ENCODE data around the gene ZDHHC14. TPM values are rescaled to one million over a fixed set of nuclear protein-coding genes. Genes with fewer than 3 reads are reported as not detected.

Gene ZDHHC14
- total and polyA plus RNA-seq, 2 experiments from 2014 or later, result 7.5 to 10.1 TPM

- Histone ChIP-seq H3K36me3 (no peaks in the 10 kb centered on the region), H3K9me3 (ENCODE audit: low read depth) (no peaks in the 10 kb centered on the region), H3K4me3 (no peak overlapping the region), H3K27me3 (no peaks in the 10 kb centered on the region), H3K4me1 (ENCODE audit: low read depth) (peaks cover 12% of the 10 kb centered on the region), H3K27ac (no peak overlapping the region)
- TF ChIP-seq CTCF (IDR thresholded peaks at IDR 0.05; ENCODE audit: low read depth, low read length), result no peak
- no peak for DNase-seq (ENCODE audit: low read depth in 1 of 2, low spot score in 1 of 2)
These were observed 327.9 kb downstream of the ZDHHC14 start for GRCh38 chr6:157708933-157709332.

- Histone ChIP-seq H3K27ac (no peak overlapping the region), H3K4me1 (ENCODE audit: low read depth) (peaks cover 18% of the 10 kb centered on the region), H3K27me3 (no peaks in the 10 kb centered on the region), H3K9me3 (ENCODE audit: low read depth) (no peaks in the 10 kb centered on the region), H3K4me3 (no peak overlapping the region), H3K36me3 (no peaks in the 10 kb centered on the region)
- no peak for TF ChIP-seq CTCF (IDR thresholded peaks at IDR 0.05; ENCODE audit: low read depth, low read length)
- DNase-seq (ENCODE audit: low read depth in 1 of 2, low spot score in 1 of 2), result no peak
These were observed 328.6 kb downstream of the ZDHHC14 start for GRCh38 chr6:157709555-157709954.

- Histone ChIP-seq H3K36me3 (no peaks in the 10 kb centered on the region), H3K9me3 (ENCODE audit: low read depth) (no peaks in the 10 kb centered on the region), H3K4me3 (no peak overlapping the region), H3K27ac (no peak overlapping the region), H3K4me1 (ENCODE audit: low read depth) (peaks cover 18% of the 10 kb centered on the region), H3K27me3 (no peaks in the 10 kb centered on the region)
- no peak for TF ChIP-seq CTCF (IDR thresholded peaks at IDR 0.05; ENCODE audit: low read depth, low read length)
- peak in 1 of 2 donors; percentile 46 for DNase-seq (ENCODE audit: low read depth in 1 of 2, low spot score in 1 of 2)
These were observed 329.6 kb downstream of the ZDHHC14 start for GRCh38 chr6:157710604-157711003.

- H3K9me3 ChIP-seq (ENCODE audit: low read depth), result no peaks in the 10 kb centered on the region
- no peaks in the 10 kb centered on the region for H3K27me3 ChIP-seq
- H3K27ac ChIP-seq, result no peak overlapping the region
- H3K36me3 ChIP-seq, result no peaks in the 10 kb centered on the region
- DNase-seq (ENCODE audit: low read depth in 1 of 2, low spot score in 1 of 2), result no peak
- no peak for TF ChIP-seq CTCF (IDR thresholded peaks at IDR 0.05; ENCODE audit: low read depth, low read length)
- peaks cover 18% of the 10 kb centered on the region for H3K4me1 ChIP-seq (ENCODE audit: low read depth)
- no peak overlapping the region for H3K4me3 ChIP-seq
These were observed 330.1 kb downstream of the ZDHHC14 start for GRCh38 chr6:157711060-157711459.

GRCh38 chr6:157712585-157713295, 331.8 kb downstream of the ZDHHC14 start:
- Histone ChIP-seq H3K36me3 (no peaks in the 10 kb centered on the region), H3K27me3 (no peaks in the 10 kb centered on the region), H3K4me1 (ENCODE audit: low read depth) (peaks cover 13% of the 10 kb centered on the region), H3K27ac (no peak overlapping the region), H3K4me3 (no peak overlapping the region), H3K9me3 (ENCODE audit: low read depth) (no peaks in the 10 kb centered on the region)
- DNase-seq (ENCODE audit: low read depth in 1 of 2, low spot score in 1 of 2), result no peak
- no peak for TF ChIP-seq CTCF (IDR thresholded peaks at IDR 0.05; ENCODE audit: low read depth, low read length)
